GM12878 (cell line): ENCODE measurements around the gene STARD5. TPM values are rescaled to one million over a fixed set of nuclear protein-coding genes. Genes with fewer than 3 reads are reported as not detected.

ENCODE experiments used
- ASH2L ChIP-seq: fragments of 300-600, 200-600 bp; sonication (generic); IDR thresholded peaks from 2 replicates; pipeline ENCODE4 v1.6.1; 2017; ENCODE audit warnings: low read depth, mild to moderate bottlenecking, borderline replicate concordance
- BCL11A ChIP-seq: IDR thresholded peaks from 2 replicates; pipeline ENCODE4 v1.6.1; 2011; ENCODE audit warnings: low read depth, low read length
- BCLAF1 ChIP-seq: fragments of 450-650 bp; IDR thresholded peaks from 2 replicates; pipeline ENCODE4 v1.6.1; 2017; ENCODE audit warnings: antibody characterized with exemption, mild to moderate bottlenecking, moderate library complexity
- BHLHE40 ChIP-seq, 2 experiments: fragments of 450-650 bp in 1 of 2; IDR thresholded peaks; 2 replicates each; pipeline ENCODE4 v1.6.1; 2011 to 2017; ENCODE audit warnings: low read depth in 2 of 2, borderline replicate concordance in 1 of 2, improper control_type of control experiment in 1 of 2, low read length in 1 of 2, mild to moderate bottlenecking in 1 of 2
- CBX3 ChIP-seq: fragments of 200-600 bp; sonication (generic); IDR thresholded peaks from 2 replicates; pipeline ENCODE4 v1.6.1; 2016; ENCODE audit warnings: low read depth, borderline replicate concordance
- CTCF ChIP-seq, 3 experiments: IDR thresholded peaks in 2 of 3; conservative IDR thresholded peaks in 1 of 3; 2 replicates each; pipeline ENCODE4 v1.5.1; 2011; ENCODE audit warnings: low read depth in 3 of 3, low read length in 3 of 3, mild to moderate bottlenecking in 3 of 3, control low read depth in 2 of 3, moderate library complexity in 2 of 3, inconsistent platforms in 1 of 3, mixed read lengths in 1 of 3; ENCODE audit not compliant: control insufficient read depth in 2 of 3, insufficient read depth in 1 of 3; ENCODE audit errors: extremely low read depth in 1 of 3
- DPF2 ChIP-seq: fragments of 450-650 bp; IDR thresholded peaks from 2 replicates; pipeline ENCODE4 v1.6.1; 2017; ENCODE audit warnings: mild to moderate bottlenecking
- E2F8 ChIP-seq: fragments of 450-650 bp; IDR thresholded peaks from 2 replicates; pipeline ENCODE4 v1.6.1; 2018; ENCODE audit warnings: mild to moderate bottlenecking, low read depth, moderate library complexity; ENCODE audit not compliant: partially characterized antibody
- EZH2 ChIP-seq: IDR thresholded peaks from 2 replicates; pipeline ENCODE4 v1.6.1; 2012; ENCODE audit warnings: low read depth, mild to moderate bottlenecking, control low read depth, inconsistent platforms, low read length, borderline replicate concordance; ENCODE audit not compliant: control insufficient read depth
- MAX ChIP-seq: IDR thresholded peaks from 2 replicates; pipeline ENCODE4 v1.6.1; 2012; ENCODE audit warnings: low read depth, low read length, improper control_type of control experiment
- MEF2A ChIP-seq: IDR thresholded peaks from 2 replicates; pipeline ENCODE4 v1.6.1; 2011; ENCODE audit warnings: low read depth, mild to moderate bottlenecking, low read length, moderate library complexity; ENCODE audit not compliant: insufficient read depth
- MXI1 ChIP-seq: fragments of 150-350 bp; IDR thresholded peaks from 2 replicates; pipeline ENCODE4 v1.6.1; 2011; ENCODE audit warnings: low read depth, mild to moderate bottlenecking, inconsistent platforms, low read length, improper control_type of control experiment
- NKRF ChIP-seq: fragments of 450-650 bp; conservative IDR thresholded peaks from 2 replicates; pipeline ENCODE4 v1.6.1; 2017; ENCODE audit warnings: mild to moderate bottlenecking, moderate library complexity
- NRF1 ChIP-seq: conservative IDR thresholded peaks from 2 replicates; pipeline ENCODE4 v1.6.1; 2011; ENCODE audit warnings: mild to moderate bottlenecking, low read depth, low read length, improper control_type of control experiment
- PAX5 ChIP-seq: IDR thresholded peaks from 2 replicates; pipeline ENCODE4 v1.6.1; 2011; ENCODE audit warnings: low read depth, low read length, borderline replicate concordance
- SIN3A ChIP-seq: IDR thresholded peaks from 2 replicates; pipeline ENCODE4 v1.6.1; 2012; ENCODE audit warnings: low read depth, low read length, improper control_type of control experiment
- SMAD1 ChIP-seq: fragments of 450-650 bp; IDR thresholded peaks from 2 replicates; pipeline ENCODE4 v1.6.1; 2018; ENCODE audit warnings: mild to moderate bottlenecking, low read depth; ENCODE audit not compliant: partially characterized antibody
- SP1 ChIP-seq: IDR thresholded peaks from one replicate; pipeline ENCODE4 v1.6.1; 2011; ENCODE audit warnings: low read depth, low read length
- TCF12 ChIP-seq: IDR thresholded peaks from 2 replicates; pipeline ENCODE4 v1.6.1; 2011; ENCODE audit warnings: low read depth, mild to moderate bottlenecking, low read length
- YY1 ChIP-seq: IDR thresholded peaks from 2 replicates; pipeline ENCODE4 v1.6.1; 2011; ENCODE audit warnings: low read depth, mild to moderate bottlenecking, low read length
- ZBED1 ChIP-seq: IDR thresholded peaks from 2 replicates; pipeline ENCODE4 v1.6.1; 2016; ENCODE audit warnings: borderline replicate concordance
- polyA plus RNA-seq, 11 experiments: library from polyadenylated mRNA; depleted of rRNA in 4 of 11; unstranded in 6 of 11; stranded (reverse) in 5 of 11; fragments of >200 nt; fragmentation: Nextera tagmentation in 4 of 11; fragmentation: Illumina TruSeq in 1 of 11; extraction: Ambion mirVana in 4 of 11; extraction: Trizol in 1 of 11; gene quantifications; 1 replicate in 1 of 11; 2 replicates in 10 of 11; pipeline versions ENCODE4 v1.2.1 to v1.2.3, GENCODE V29; 2011 to 2016; ENCODE audit warnings: inconsistent platforms in 2 of 11, missing spikeins in 2 of 11, low read depth in 1 of 11
- total RNA-seq, 4 experiments: library from RNA; depleted of rRNA in 3 of 4; stranded (reverse); fragments of >200 nt in 3 of 4; fragmentation: Illumina TruSeq in 1 of 4; extraction: Trizol in 1 of 4; gene quantifications; 2 replicates each; pipeline versions ENCODE4 v1.2.1 to v1.2.3, GENCODE V29; 2013 to 2021

Gene STARD5
- total and polyA plus RNA-seq, 10 of the 15 experiments (the other 5 are each of a cell fraction or from before 2014, with no cell fraction given) = 2.3 to 9.4 (median 4.7) TPM

GRCh38 chr15:81296673-81297072, 27.3 kb downstream of the STARD5 start (continued):
- peak; percentile 73 to 83 for TF ChIP-seq BHLHE40 (IDR thresholded peaks at IDR 0.05; ENCODE audit: borderline replicate concordance in 1 of 2, low read depth in 2 of 2, low read length in 1 of 2)
- TF ChIP-seq MAX = 0 out of 2 replicates have a peak, but pooled peaks have one; percentile 7
- TF ChIP-seq NKRF = no peak
- peak; percentile 84 for TF ChIP-seq BCL11A
- no peak for TF ChIP-seq E2F8
- TF ChIP-seq CBX3 = no peak
- no peak for TF ChIP-seq CTCF (IDR thresholded peaks at IDR 0.05 in 2 of 3, conservative IDR thresholded peaks at IDR 0.05 in 1 of 3; ENCODE audit: control insufficient read depth in 2 of 3, extremely low read depth in 1 of 3, insufficient read depth in 1 of 3, low read depth in 3 of 3, low read length in 3 of 3)
- peak; percentile 91; the same call in 1 of the 2 replicates for TF ChIP-seq ZBED1
- TF ChIP-seq ASH2L = no peak
- peak; percentile 60; the same call in 1 of the 2 replicates for TF ChIP-seq MEF2A
- peak; percentile 84; the same call in 1 of the 2 replicates for TF ChIP-seq MXI1
- TF ChIP-seq BCLAF1 = no peak
- TF ChIP-seq NRF1 = no peak
- peak; percentile 87 for TF ChIP-seq PAX5
- TF ChIP-seq YY1 = peak; percentile 77
- TF ChIP-seq EZH2 = 0 out of 2 replicates have a peak, but pooled peaks have one; percentile 22
- TF ChIP-seq TCF12 = peak; percentile 85
- TF ChIP-seq DPF2 = peak; percentile 87
- peak; percentile 28 for TF ChIP-seq SMAD1
- peak; percentile 73 for TF ChIP-seq SP1
- no peak; the same call in 1 of the 2 replicates for TF ChIP-seq SIN3A
